ENCODE results near the gene NFATC3.
A peak's percentile ranks its signal among the peaks of the same experiment; 100 is the strongest.

The NFATC3 gene

DNA sequence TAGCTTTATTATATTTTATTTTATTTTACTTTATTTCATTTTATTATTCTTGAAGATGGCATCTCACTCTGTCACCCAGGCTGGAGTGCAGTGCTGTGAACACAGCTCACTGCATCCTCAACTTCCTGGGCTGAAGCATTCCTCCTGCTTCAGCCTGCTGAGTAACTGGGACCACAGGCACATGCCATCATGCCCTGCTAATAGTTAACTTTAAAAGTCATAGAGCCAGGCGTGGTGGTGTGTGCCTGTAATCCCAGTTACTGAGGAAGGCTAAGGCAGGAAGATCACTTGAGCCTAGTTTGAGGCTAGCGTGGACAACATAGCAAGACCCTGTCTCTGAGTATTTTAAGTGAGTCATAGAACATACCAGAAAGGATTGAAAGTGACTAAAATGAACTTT is 112.1 kb downstream of the NFATC3 start:
- DNase-seq: no peak

GRCh38 chr16:68200088-68200783 is 115.1 kb downstream of the NFATC3 start:
- no peak for DNase-seq

GRCh38 chr16:68202091-68202519 is 116.9 kb downstream of the NFATC3 start:
- DNase-seq: no peak

DNA sequence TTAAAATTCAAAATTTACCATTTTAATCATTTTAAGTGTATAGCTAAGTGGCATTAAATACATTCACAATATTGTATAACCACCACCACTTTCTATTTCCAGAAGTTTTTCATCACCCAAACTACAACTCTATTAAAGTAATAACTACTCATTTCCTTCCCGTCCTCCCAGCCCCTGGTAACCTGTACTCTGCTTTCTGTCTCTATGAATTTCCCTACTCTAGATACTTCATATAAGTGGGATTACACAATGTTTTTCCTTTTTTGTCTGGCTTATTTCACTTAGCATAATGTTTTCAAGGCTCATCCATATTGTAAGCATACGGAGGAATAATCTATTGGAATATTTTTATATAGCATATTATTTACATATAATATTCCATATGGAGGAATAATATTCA is 121.1 kb downstream of the NFATC3 start:
- no peak for DNase-seq

GRCh38 chr16:68214726-68215125 is 129.6 kb downstream of the NFATC3 start:
- DNase-seq: no peak

- no peak for DNase-seq
Measured at GRCh38 chr16:68215302-68215701, 130.1 kb downstream of the NFATC3 start.

- DNase-seq: no peak
Measured at GRCh38 chr16:68216240-68216639, 131.1 kb downstream of the NFATC3 start.

DNA sequence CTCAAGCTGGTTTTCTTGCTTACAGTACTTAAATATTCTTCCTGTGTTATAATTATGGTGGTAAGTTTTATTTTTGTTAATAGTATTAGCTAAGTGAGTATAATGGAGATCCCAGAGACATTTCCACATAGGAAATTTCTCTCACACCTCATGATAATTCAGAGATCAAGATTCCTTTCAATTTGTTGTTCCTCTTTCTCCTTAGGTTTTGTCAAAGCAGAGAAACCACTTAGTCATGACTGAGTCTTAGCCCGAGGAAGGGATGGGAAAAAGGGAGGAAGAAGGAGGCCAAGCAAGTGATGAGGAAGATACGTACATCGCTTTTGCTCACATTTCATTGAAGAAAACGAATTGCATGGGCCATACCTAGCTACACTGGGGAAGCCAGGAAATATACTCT is 132.3 kb downstream of the NFATC3 start:
- DNase-seq: no peak

GRCh38 chr16:68219725-68220351 is 134.7 kb downstream of the NFATC3 start:
- no peak for DNase-seq

- DNase-seq: no peak
Measured at GRCh38 chr16:68223072-68223471, 137.9 kb downstream of the NFATC3 start.

- no peak for DNase-seq
Measured at GRCh38 chr16:68226116-68226515, 140.9 kb downstream of the NFATC3 start.

DNA sequence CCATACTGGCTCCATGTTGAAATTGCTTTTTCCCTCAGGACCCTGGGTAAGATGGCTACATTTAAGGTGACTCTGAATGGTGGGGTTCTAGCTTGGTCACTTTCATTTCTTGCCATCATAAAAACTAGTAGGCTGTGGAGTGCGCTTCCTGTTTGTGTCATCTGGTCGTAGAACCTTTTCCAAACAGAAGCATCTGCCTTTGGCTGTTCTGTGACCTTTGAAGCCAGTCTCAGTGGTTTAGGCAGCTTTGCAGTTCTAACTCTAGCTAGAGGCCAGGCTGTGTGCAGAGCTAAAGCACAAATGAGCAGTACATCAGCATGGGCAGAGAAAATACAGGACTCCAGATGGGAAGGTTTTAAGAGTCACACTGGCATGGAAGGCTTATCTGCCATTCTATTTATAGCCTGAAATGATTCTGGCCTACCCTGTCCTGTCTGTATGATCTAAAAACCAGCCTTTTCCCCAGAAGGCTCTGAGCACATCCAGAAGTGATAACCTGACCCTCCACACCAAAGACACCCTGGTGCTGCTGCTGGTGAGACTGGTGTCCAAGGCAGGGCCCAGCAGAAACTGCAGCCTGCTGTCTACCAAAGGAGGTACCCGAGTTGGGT is 142.1 kb downstream of the NFATC3 start:
- peak; percentile 17 for DNase-seq

DNA sequence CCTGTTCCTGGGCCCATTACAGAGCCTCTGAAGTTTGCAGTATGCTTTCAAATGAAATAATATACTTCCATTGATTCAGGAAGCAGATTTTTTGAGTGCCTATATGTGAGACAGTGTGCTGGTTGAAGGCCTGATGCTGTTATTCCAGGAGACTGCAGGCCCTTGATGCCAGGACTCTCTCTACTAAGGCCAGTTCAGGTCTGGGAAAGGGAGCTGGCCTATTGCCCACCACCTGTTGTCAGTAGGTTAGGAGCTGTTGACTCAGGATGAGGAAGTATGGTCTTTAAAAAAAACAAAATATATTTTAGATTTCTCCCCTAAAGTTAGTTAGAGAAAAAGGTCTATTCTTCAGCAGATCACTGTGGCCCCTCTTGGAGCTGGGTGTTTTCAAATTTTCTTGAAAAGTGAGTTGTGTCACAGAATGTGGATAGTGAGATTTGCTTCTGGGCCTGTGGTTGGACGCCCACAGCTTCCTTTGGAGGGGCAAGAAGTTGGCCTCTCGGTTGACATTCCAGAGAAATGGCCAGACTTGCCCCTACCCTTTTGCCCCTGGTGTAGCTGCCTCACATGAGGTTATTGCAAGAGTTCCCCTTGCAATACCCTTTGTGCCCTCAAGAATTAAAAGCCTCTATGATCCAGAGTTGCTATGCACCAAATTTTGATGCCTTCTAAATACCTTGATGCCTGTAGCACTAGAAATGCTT is 142.8 kb downstream of the NFATC3 start:
- DNase-seq: no peak

- no peak for DNase-seq
Measured at GRCh38 chr16:68228652-68229051, 143.5 kb downstream of the NFATC3 start.

DNA sequence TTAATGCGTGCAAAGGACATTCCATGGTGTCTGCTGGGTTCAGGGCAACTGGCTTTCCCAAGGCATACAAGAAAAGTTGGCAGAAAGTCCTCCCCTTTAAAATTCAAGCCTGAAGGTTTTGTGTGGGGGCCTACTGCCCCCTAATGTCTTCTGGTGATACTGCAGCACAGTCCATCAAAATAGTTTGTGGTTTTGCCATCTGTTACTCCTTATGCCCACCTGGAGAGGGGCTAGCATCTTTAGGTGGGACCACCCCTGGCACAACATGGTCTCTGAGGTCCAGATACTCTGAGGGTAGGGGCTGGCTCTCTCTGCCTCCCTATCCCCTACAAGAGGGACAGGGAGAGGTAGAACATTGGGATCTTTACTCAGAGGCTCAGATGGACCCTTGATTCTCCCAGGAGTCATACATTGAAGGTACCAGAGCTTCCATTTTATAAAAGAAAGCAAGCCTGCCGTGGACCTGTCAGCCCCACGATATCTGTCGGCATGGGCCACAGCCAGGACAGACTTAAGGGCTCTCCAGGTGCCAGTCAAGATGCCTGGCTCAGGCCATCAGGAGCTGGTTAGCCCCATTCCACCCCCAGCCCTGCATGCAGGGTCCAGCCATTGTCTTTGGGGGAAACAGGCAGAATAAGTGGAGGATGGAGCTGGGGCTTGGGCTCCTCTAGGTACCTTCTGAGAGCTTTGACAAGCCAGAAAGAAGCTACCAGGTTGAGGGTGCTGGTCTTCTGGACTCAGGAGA is 144.4 kb downstream of the NFATC3 start:
- DNase-seq: no peak

- no peak for DNase-seq
Measured at GRCh38 chr16:68230176-68230571, 145.0 kb downstream of the NFATC3 start.

DNA sequence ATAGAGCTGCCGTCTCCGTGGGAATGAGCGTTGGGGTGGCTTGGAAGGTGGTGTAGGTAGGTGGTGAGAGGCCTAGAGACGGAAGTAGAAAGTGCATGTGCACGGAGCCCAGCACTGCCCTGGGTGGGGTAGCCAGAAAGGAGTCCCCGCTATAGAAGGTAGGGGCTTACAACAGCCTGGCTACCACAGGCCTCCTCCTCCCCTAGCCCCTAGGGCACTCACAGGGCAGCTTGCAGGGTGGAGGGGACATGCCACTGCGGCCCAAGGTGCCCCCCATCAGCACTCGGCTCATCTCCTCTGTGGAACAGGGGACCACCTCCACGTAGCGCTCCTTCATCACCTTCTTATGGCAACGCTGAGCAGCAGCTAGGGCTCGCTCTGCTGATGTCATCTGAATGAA is 145.8 kb downstream of the NFATC3 start:
- no peak for DNase-seq

DNA sequence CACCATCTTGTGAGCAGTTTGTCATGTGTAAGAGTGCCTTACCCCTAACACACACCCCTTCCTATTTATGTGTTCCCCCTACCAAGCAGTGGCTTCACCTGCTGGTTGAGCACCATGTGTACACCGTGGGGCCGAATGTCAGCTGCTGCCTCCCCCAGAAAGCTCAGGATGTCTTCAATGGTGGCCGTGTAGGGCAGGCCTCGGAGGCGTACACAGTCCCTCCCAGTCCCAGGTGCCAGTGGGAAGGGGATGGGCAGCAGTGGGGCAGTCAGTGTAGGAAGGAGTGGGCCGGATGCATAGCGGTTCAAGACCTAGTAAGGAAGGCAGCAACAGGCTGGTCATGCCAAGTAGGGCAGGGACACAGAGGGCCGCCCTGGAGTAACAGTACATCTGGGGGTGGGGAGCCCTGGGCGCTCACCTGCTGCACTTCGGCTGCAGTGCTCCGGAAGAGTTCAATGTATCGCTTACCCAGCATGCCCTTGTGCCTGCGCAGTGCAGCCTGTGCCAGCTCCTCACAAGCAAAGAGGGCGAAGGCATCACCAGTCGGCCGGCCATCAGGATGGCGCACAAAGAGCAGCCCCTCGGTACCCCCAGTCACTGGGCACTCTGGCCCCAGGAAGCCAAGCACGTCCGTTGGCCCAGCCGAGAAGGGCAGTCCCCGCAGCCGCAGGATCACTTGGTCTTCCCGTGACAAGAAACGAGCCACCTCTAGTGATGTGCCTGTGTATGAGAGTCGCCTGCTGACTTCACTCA is 146.4 kb downstream of the NFATC3 start:
- no peak for DNase-seq

GRCh38 chr16:68232335-68232734 is 147.2 kb downstream of the NFATC3 start:
- DNase-seq: no peak

- DNase-seq: no peak
Measured at GRCh38 chr16:68233085-68233834, 148.1 kb downstream of the NFATC3 start.

- no peak for DNase-seq
Measured at GRCh38 chr16:68233835-68234187, 148.6 kb downstream of the NFATC3 start.

Measured in GF-D8 (cell line).